A549 (cell line): Measurements from ENCODE around the gene PRXL2A.

Experiments
- CBX8 ChIP-seq: fragments of 200-600 bp; sonication (generic); IDR thresholded peaks from 2 replicates; pipeline ENCODE4 v1.6.1; 2016
- CEBPB ChIP-seq, 2 experiments: fragments of >200 bp in 1 of 2; sonication (Bioruptor Twin) in 1 of 2; formaldehyde crosslinking in 1 of 2; IDR thresholded peaks; 2 replicates each; pipeline ENCODE4 v1.6.1; 2012 to 2016
- CHD4 ChIP-seq: fragments of 200-600 bp; sonication (generic); IDR thresholded peaks from 2 replicates; pipeline ENCODE4 v1.6.1; 2016; ENCODE audit warnings: antibody characterized with exemption, mild to moderate bottlenecking, borderline replicate concordance
- FOSL2 ChIP-seq, 2 experiments: fragments of 450-650 bp in 1 of 2; fragments of >200 bp in 1 of 2; sonication (Bioruptor Twin) in 1 of 2; formaldehyde crosslinking; IDR thresholded peaks; 2 replicates each; pipeline versions ENCODE4 v1.5.0 to v1.6.1; 2016 to 2020; ENCODE audit warnings: mild to moderate bottlenecking in 1 of 2, moderate library complexity in 1 of 2
- HEYL ChIP-seq: fragments of 250-450 bp; sonication (Bioruptor Pico); IDR thresholded peaks from 2 replicates; pipeline ENCODE4 v1.8.0; 2021; ENCODE audit warnings: mild to moderate bottlenecking, moderate library complexity
- KDM5A ChIP-seq: fragments of 200-600 bp; sonication (generic); IDR thresholded peaks from 2 replicates; pipeline ENCODE4 v1.6.1; 2016; ENCODE audit warnings: antibody characterized with exemption, mild to moderate bottlenecking
- PHF8 ChIP-seq: fragments of 200-600 bp; sonication (generic); IDR thresholded peaks from 2 replicates; pipeline ENCODE4 v1.6.1; 2016; ENCODE audit warnings: low read depth, mild to moderate bottlenecking, antibody characterized with exemption, moderate library complexity, borderline replicate concordance
- POLR2A ChIP-seq: IDR thresholded peaks from 2 replicates; pipeline ENCODE4 v1.6.1; 2012; ENCODE audit warnings: mild to moderate bottlenecking, low read length
- RAD21 ChIP-seq, 2 experiments: fragments of >200 bp in 1 of 2; sonication (Bioruptor Twin) in 1 of 2; formaldehyde crosslinking in 1 of 2; IDR thresholded peaks in 1 of 2; conservative IDR thresholded peaks in 1 of 2; 2 replicates in 1 of 2; 3 replicates in 1 of 2; pipeline ENCODE4 v1.6.1; 2012 to 2018; ENCODE audit warnings: inconsistent platforms in 1 of 2
- RCOR1 ChIP-seq: fragments of 150-350 bp; IDR thresholded peaks from 2 replicates; pipeline ENCODE4 v1.6.1; 2014; ENCODE audit warnings: antibody characterized with exemption, low read length, low read depth
- RFX5 ChIP-seq: fragments of 450-650 bp; IDR thresholded peaks from 2 replicates; pipeline ENCODE4 v1.7.1; 2014; ENCODE audit warnings: antibody characterized with exemption, mild to moderate bottlenecking, moderate library complexity
- USF2 ChIP-seq: fragments of 450-650 bp; IDR thresholded peaks from 2 replicates; pipeline ENCODE4 v1.6.1; 2014; ENCODE audit warnings: antibody characterized with exemption
- TF ChIP-seq, protein P1 (sequence below): fragments of >200 bp; sonication (Bioruptor Twin); formaldehyde crosslinking; IDR thresholded peaks from 3 replicates; pipeline ENCODE4 v1.5.1; 2016
- TF ChIP-seq, protein P2 (sequence below): fragments of 200-600 bp; sonication (generic); IDR thresholded peaks from 2 replicates; pipeline ENCODE4 v1.6.1; 2016; ENCODE audit warnings: antibody characterized with exemption, mild to moderate bottlenecking, moderate library complexity

GRCh38 chr10:80412486-80412885 is 4.1 kb downstream of the PRXL2A start:
- no peak for TF ChIP-seq CBX8
- TF ChIP-seq RFX5, result no peak
- TF ChIP-seq RAD21 (conservative IDR thresholded peaks at IDR 0.05 in 1 of 2, IDR thresholded peaks at IDR 0.05 in 1 of 2), result no peak
- TF ChIP-seq, protein P1, sequence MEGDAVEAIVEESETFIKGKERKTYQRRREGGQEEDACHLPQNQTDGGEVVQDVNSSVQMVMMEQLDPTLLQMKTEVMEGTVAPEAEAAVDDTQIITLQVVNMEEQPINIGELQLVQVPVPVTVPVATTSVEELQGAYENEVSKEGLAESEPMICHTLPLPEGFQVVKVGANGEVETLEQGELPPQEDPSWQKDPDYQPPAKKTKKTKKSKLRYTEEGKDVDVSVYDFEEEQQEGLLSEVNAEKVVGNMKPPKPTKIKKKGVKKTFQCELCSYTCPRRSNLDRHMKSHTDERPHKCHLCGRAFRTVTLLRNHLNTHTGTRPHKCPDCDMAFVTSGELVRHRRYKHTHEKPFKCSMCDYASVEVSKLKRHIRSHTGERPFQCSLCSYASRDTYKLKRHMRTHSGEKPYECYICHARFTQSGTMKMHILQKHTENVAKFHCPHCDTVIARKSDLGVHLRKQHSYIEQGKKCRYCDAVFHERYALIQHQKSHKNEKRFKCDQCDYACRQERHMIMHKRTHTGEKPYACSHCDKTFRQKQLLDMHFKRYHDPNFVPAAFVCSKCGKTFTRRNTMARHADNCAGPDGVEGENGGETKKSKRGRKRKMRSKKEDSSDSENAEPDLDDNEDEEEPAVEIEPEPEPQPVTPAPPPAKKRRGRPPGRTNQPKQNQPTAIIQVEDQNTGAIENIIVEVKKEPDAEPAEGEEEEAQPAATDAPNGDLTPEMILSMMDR, result no peak
- no peak for TF ChIP-seq CHD4
- TF ChIP-seq PHF8, result no peak
- TF ChIP-seq, protein P2, sequence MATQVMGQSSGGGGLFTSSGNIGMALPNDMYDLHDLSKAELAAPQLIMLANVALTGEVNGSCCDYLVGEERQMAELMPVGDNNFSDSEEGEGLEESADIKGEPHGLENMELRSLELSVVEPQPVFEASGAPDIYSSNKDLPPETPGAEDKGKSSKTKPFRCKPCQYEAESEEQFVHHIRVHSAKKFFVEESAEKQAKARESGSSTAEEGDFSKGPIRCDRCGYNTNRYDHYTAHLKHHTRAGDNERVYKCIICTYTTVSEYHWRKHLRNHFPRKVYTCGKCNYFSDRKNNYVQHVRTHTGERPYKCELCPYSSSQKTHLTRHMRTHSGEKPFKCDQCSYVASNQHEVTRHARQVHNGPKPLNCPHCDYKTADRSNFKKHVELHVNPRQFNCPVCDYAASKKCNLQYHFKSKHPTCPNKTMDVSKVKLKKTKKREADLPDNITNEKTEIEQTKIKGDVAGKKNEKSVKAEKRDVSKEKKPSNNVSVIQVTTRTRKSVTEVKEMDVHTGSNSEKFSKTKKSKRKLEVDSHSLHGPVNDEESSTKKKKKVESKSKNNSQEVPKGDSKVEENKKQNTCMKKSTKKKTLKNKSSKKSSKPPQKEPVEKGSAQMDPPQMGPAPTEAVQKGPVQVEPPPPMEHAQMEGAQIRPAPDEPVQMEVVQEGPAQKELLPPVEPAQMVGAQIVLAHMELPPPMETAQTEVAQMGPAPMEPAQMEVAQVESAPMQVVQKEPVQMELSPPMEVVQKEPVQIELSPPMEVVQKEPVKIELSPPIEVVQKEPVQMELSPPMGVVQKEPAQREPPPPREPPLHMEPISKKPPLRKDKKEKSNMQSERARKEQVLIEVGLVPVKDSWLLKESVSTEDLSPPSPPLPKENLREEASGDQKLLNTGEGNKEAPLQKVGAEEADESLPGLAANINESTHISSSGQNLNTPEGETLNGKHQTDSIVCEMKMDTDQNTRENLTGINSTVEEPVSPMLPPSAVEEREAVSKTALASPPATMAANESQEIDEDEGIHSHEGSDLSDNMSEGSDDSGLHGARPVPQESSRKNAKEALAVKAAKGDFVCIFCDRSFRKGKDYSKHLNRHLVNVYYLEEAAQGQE, result no peak
- TF ChIP-seq USF2, result no peak
- TF ChIP-seq POLR2A, result no peak
- no peak for TF ChIP-seq HEYL
- TF ChIP-seq CEBPB (IDR thresholded peaks at IDR 0.05), result no peak
- TF ChIP-seq RCOR1, result no peak
- no peak for TF ChIP-seq FOSL2 (IDR thresholded peaks at IDR 0.05)
- no peak for TF ChIP-seq FOSL2 (CRISPR knock-in tag; IDR thresholded peaks at IDR 0.05)
- no peak for TF ChIP-seq KDM5A
